NCI-H460 (cell line): ENCODE results near the gene CLCN4. TPM values are rescaled to one million over a fixed set of nuclear protein-coding genes. Genes with fewer than 3 reads are reported as not detected.
A peak's percentile ranks its signal among the peaks of the same experiment; 100 is the strongest.

ENCODE experiments used
- DNase-seq: peaks from one replicate; pipeline ENCODE4 v3.0.0-alpha.2; 2016; ENCODE audit warnings: low read depth; ENCODE audit errors: extremely low read depth
- total RNA-seq: library from RNA; depleted of rRNA; stranded (reverse); fragments of >200 nt; shearing (Covaris generic); gene quantifications from 2 replicates; pipeline ENCODE4 v1.2.3, GENCODE V29; 2014

CLCN4 gene
- total RNA-seq, 1 experiment from 2014 or later, result 4.1 TPM

GRCh38 chrX:10128386-10128785 lies 28.4 kb upstream of the CLCN4 start:
- DNase-seq, result no peak

DNA sequence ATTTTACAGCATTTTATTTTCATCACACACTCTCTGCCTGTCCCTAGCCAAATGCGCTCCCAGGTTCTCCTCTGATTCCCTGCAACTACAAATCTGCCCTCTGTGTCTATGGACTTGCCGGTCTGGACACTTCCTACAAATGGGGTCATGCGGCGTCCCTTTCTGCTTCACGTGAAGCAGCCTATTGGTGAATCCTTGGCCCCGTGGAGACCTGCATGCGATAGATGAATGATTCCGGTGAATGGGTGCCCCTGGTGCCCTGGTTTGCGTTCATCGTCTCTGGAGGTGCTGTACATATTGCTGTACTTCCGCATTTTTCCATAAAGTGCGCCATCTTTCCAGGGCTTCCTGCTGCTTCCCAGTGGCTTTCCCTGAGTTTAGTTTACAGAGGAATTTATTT lies 27.5 kb upstream of the CLCN4 start:
- no peak for DNase-seq

GRCh38 chrX:10130354-10130753 lies 26.4 kb upstream of the CLCN4 start:
- DNase-seq, result no peak

DNA sequence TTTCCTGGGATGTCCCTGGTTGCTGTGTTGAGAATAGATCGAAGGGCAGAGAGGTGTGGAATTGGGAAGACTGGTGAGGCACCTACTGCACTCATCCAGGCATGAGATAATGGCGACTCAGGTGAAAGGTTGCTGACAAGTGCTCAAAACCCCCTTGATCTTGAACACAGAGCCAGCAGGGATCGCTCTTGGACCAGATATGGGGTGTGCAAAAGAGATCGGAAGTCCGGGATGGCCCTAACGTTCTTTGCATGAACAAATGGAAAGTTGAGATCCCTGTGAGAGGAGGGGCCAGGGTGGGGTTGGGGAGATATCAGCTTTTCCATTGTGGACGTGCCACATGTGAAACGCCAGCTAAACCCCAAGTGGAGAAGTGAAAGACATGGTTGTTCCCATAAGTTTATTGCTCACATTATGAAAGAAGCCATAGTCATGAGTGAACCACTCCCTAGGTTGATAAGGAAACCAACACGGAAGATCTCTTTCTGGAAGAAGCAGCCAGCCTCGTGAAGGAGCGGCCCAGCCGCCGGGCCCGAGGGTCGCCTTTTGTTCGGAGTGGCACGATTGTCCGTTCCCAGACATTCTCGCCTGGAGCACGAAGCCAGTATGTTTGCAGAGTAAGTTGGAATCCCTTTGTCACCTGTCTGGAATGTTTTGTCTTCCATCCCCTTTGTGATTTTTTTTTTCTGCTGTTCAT lies 22.6 kb upstream of the CLCN4 start:
- no peak for DNase-seq

GRCh38 chrX:10134921-10135320 lies 21.9 kb upstream of the CLCN4 start:
- DNase-seq, result no peak

GRCh38 chrX:10135561-10136399 lies 21.0 kb upstream of the CLCN4 start:
- no peak for DNase-seq

DNA sequence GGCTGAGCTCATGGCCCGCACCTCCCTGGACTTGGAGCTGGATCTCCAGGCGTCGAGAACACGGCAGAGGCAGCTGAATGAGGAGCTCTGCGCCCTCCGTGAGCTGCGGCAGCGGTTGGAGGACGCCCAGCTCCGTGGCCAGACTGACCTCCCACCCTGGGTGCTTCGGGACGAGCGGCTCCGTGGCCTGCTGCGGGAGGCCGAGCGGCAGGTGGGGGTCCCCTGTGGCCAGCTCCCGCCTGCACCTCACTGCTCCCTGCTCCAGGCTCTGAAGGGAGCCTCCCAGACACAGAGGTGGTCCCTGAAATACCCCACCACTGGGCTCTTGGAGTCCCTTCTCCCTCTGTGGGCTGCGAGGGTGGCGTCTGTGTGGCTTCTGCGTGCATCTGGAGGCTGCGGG lies 18.0 kb upstream of the CLCN4 start:
- DNase-seq, result no peak

DNA sequence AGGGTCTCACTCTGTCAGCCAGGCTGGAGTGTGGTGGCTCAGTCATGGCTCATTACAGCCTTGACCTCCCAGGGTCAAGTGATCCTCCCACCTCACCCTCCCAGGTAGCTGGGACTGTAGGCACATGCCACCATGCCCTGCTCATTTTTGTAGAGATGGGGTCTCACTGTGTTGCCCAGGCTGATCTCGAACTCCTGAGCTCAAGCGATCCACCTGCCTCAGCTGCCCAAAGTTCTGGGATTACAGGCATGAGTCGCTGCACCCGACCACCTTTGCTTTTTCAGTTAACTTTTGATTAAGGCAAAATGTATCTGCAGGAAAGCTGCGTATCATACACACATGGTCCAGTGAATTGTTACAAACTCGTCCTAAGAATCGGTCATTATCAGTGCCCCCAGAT lies 16.5 kb upstream of the CLCN4 start:
- DNase-seq, result no peak

DNA sequence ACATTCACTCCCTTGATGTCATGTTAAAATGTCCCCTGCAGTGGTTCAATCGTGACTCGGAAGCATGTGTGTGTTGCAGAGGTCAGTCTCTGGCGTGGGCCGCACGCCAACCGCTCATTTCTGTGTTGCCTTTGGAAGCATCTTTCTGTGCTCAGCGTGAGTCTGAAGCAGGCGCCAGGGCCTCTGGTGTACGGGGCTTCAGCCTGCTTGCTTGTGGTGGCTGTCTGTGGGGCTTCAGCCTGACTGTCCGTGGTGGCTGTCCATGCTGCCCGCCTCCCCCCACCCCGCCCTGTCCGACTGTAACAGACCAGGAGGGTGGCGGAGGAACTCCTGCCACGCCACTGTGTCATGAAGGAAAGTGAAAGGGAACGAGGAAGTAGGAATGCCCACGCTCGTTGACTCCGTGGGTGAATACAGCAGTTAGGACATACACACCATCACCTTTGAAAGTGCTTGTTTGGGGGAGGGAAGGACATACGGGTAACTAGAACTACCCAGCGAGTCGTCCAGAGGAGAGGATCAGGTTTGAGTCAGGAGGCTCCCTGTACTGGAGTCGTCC lies 14.7 kb upstream of the CLCN4 start:
- no peak for DNase-seq

GRCh38 chrX:10143071-10143983 lies 13.4 kb upstream of the CLCN4 start:
- no peak for DNase-seq

DNA sequence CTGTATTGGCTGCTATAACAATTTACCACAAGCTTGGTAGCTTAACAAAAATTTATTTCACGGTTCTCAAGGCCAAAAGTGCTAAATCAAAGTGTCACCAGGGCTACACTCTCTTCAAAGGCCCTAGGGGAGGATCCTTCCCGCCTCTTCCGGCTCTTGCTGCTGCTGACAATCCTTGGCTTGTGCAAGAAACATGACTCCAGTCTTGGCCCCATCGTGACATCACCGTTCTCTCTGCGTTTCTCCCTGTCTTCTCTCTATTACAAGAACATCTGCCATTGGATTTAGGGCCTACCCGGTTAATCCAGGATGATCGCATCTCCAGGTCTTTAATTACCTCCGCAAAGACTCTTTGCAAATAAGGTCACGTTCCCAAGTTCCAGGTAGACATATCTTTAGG lies 10.4 kb upstream of the CLCN4 start:
- DNase-seq, result no peak

DNA sequence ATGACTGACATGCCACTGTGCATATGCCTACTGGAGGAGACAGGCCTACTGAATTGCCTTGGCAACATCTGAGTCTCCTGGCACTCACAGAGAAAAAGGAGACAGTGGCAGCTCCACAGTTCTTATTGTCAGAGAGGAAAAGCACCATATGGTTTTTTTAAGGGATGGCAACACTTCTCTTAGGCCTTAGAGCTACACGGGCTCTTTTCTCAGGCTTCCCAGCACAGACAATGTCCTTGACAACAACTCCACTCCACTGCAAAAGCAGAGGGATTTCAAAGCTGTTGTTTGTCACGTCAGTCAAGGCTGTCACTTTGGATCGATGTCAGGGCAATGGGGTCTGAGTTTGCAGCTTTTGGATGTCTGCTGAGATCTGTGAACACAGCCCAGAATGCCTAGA lies 4.7 kb upstream of the CLCN4 start:
- DNase-seq, result no peak

DNA sequence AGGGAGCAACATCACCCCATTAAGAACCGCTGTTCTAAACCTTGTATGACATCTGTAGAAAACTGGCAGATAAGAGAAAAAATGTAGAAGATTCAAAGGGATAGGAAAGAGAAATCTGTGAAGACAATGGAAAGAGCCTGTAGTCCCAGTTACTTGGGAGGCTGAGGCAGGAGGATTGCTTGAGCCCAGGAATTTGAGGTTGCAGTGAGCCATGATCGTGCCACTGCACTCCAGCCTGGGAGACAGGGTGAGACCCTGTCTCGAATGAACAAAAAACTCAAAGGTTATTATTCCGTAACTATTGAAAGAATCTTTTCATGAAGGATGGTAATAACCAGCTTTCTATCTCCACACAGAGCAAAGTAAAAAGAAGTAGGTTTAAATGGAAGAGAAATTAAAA lies 1.6 kb upstream of the CLCN4 start:
- no peak for DNase-seq

- DNase-seq, result no peak
These were observed 212 bp downstream of the CLCN4 start for GRCh38 chrX:10157032-10157341.

DNA sequence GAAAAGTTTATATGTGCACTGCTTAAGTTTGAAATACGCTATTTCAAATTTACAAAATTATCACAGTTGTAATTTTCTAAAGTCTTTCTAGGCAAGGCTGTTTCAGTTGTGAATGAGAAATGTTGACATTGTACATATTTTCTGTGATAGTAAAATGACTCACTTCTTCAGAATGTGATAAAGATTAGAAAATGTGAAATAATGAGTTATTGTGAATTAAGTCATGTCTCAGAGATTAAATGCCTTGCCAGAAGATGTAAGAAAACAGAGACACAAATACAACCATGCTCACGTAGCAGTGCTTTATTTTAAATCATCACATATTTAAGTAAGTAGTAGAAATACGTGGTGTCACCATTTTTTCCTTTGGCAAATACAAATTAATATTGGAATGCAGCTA lies 768 bp downstream of the CLCN4 start:
- DNase-seq, result peak; percentile 26

DNA sequence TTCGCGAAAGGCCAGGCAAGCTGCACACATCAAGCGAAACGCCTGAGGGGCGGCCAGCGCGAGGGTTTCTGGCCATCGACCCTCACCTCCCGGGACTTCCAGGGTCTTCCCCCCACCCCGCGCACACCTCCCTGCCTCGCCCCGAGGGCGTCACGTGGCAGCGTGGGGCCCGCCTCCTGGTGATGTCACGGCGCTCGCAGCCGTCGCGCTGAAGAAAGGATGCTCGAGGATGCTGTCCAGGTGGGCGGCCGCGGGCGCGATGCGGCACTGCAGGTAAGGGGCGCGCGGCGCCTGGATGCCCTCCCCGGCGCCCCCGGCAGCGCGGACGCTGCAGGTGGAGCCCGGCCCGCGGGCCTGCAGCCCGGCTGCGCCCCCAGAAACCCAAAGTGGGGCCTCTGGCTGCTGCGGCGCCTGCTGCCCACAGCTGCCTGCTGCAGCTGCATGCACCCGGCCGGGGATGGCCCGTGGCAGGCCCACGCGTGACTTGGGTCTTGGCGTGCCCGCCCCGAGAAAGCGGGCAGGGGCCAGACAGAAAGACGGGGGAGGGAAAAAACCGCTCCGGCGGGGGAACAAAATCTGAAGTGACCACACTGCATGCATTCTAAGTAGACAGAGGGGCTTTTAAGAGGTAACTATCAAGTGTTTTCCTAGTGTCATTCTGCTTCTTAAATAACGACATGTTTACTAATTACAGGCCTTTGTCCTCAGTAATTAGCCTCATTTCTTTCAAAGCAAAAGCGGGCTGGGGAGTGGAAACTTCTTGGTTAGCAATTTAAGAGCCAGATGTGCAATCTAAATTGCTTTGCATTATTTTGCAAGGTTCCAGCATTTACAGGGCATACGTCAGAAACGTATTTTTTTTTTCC lies 1.7 kb downstream of the CLCN4 start:
- no peak for DNase-seq

GRCh38 chrX:10159145-10159468 lies 2.3 kb downstream of the CLCN4 start:
- no peak for DNase-seq

DNA sequence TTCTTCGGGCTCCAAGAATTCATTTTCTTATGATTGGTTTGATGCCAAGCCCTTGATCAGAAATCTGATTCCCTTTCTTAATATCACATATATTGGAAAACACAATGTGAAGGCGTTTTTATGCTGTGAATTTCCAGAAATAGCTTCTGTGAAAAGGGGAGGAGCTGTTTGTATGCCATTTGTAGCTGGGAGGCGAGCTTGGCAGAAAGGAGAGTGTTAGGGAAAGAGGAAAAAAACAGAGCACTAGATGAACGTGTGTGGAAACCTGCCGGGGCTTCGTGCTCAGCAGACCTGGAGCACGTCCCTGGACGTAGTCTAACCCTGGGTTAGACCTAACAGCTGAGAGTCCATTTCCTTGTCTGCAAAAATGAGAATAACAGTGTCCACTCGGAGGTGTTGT lies 3.4 kb downstream of the CLCN4 start:
- DNase-seq, result no peak

- DNase-seq, result no peak
These were observed 6.3 kb downstream of the CLCN4 start for GRCh38 chrX:10163031-10163430.

DNA sequence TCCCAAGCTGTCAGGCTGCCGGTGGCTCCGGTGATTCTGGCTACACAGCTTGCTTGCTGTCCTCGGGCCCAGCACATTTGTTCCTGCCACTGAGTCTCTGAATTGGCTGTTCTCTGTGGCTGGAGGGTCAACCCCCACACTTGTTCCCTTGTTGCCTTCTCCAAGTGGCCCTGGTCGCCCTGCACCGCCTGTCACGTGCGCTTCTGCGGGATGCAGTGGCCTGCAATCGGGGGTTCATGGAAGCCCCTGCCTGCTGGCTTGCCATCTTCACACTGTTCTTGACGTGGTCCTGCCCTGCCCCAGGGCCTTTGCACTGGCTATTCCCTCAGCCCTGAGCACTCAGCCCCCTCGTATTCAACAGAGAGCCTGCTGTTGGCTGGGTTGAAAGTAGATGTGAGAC lies 8.1 kb downstream of the CLCN4 start:
- no peak for DNase-seq
